IMR-90 (cell line): Measurements from ENCODE around the gene KIF3A. TPM values are rescaled to one million over a fixed set of nuclear protein-coding genes. Genes with fewer than 3 reads are reported as not detected.

Source experiments
- ATAC-seq: fragments of 200-7000 bp; cut with Tn5 transposase; 2 replicates; pipeline ENCODE4 v1.9.1; 2020; ENCODE audit warnings: low read depth, mild to moderate bottlenecking, moderate library complexity
- BruUV-seq: library from RNA; stranded (reverse); fragments of 400-500 nt; replicated peaks from 2 replicates; lab custom pipeline; 2021; lab: Mats Ljungman, UMichigan
- CTCF ChIA-PET: fragments of 300-600 bp; formaldehyde crosslinking; extraction: SDS; loops from one replicate; lab custom pipeline; 2021; ENCODE audit warnings: antibody characterized with exemption; lab: Yijun Ruan, JAX
- POLR2A ChIA-PET: fragments of 300-600 bp; sonication (Branson Sonifier 250); formaldehyde crosslinking; loops from one replicate; lab custom pipeline; 2022; ENCODE audit warnings: antibody characterized with exemption; ENCODE audit not compliant: unreplicated experiment; lab: Charles Lee
- DNase-seq: peaks from one replicate; pipeline ENCODE4 v3.0.0; 2013
- H2AFZ ChIP-seq: replicated peaks from 2 replicates; pipeline ENCODE3; 2013; ENCODE audit warnings: low read length, mild to moderate bottlenecking; ENCODE audit not compliant: poor library complexity
- H2AK5ac ChIP-seq: 2 replicates; pipeline ENCODE4 v1.6.1; 2013; ENCODE audit warnings: low read depth, low read length, inconsistent platforms
- H2AK9ac ChIP-seq: replicated peaks from 2 replicates; pipeline ENCODE3; 2013; ENCODE audit warnings: mild to moderate bottlenecking, low read depth, low read length, moderate library complexity; ENCODE audit not compliant: poor library complexity
- H2BK120ac ChIP-seq: 2 replicates; pipeline ENCODE4 v1.6.1; 2013; ENCODE audit warnings: low read depth, low read length, inconsistent platforms
- H2BK15ac ChIP-seq: 3 replicates; pipeline ENCODE4 v1.6.1; 2013; ENCODE audit warnings: low read depth, low read length, inconsistent platforms
- H2BK20ac ChIP-seq: 2 replicates; pipeline ENCODE4 v1.6.1; 2013; ENCODE audit warnings: low read depth, mild to moderate bottlenecking, inconsistent platforms, low read length, moderate library complexity
- H2BK5ac ChIP-seq: 2 replicates; pipeline ENCODE4 v1.6.1; 2013; ENCODE audit warnings: mild to moderate bottlenecking, low read depth, low read length, inconsistent platforms; ENCODE audit not compliant: poor library complexity, severe bottlenecking
- H3K14ac ChIP-seq: replicated peaks from 2 replicates; pipeline ENCODE4 v1.6.1; 2013; ENCODE audit warnings: low read depth, low read length, inconsistent platforms
- H3K18ac ChIP-seq: 2 replicates; pipeline ENCODE4 v1.6.1; 2013; ENCODE audit warnings: low read depth, low read length, control low read depth
- H3K23ac ChIP-seq: 2 replicates; pipeline ENCODE4 v1.6.1; 2013; ENCODE audit warnings: low read depth, low read length, inconsistent platforms
- H3K27ac ChIP-seq: 2 replicates; pipeline ENCODE4 v1.5.1; 2013; ENCODE audit warnings: mild to moderate bottlenecking, control low read depth, low read length; ENCODE audit not compliant: insufficient read depth
- H3K27me3 ChIP-seq: 2 replicates; pipeline ENCODE4 v1.6.1; 2013; ENCODE audit warnings: low read length; ENCODE audit not compliant: control insufficient read depth, insufficient read depth
- H3K36me3 ChIP-seq: 2 replicates; pipeline ENCODE4 v1.6.1; 2013; ENCODE audit warnings: low read length, mixed read lengths; ENCODE audit not compliant: control insufficient read depth, insufficient read depth
- H3K4ac ChIP-seq: 2 replicates; pipeline ENCODE4 v1.6.1; 2013; ENCODE audit warnings: low read depth, low read length, inconsistent platforms
- H3K4me1 ChIP-seq: 2 replicates; pipeline ENCODE4 v1.6.1; 2013; ENCODE audit warnings: low read length, mixed read lengths; ENCODE audit not compliant: control insufficient read depth, insufficient read depth
- H3K4me2 ChIP-seq: 2 replicates; pipeline ENCODE4 v1.6.1; 2013; ENCODE audit warnings: low read depth, mild to moderate bottlenecking, control low read depth, low read length, moderate library complexity
- H3K4me3 ChIP-seq: 2 replicates; pipeline ENCODE4 v1.5.1; 2013; ENCODE audit warnings: low read depth, mild to moderate bottlenecking, control low read depth, low read length, moderate library complexity; ENCODE audit not compliant: insufficient read depth
- H3K56ac ChIP-seq: 2 replicates; pipeline ENCODE4 v1.6.1; 2013; ENCODE audit warnings: low read length, inconsistent platforms; ENCODE audit not compliant: insufficient read depth; ENCODE audit errors: extremely low read depth
- H3K79me1 ChIP-seq, 2 experiments: 2 replicates each; pipeline ENCODE4 v1.6.1; 2013; ENCODE audit warnings: low read length in 2 of 2, inconsistent platforms in 1 of 2, low read depth in 1 of 2
- H3K9ac ChIP-seq: 2 replicates; pipeline ENCODE4 v1.6.1; 2013; ENCODE audit warnings: low read depth, low read length, control low read depth
- H3K9me1 ChIP-seq: 2 replicates; pipeline ENCODE4 v1.6.1; 2013; ENCODE audit warnings: low read length, inconsistent platforms; ENCODE audit not compliant: insufficient read depth
- H3K9me3 ChIP-seq: 2 replicates; pipeline ENCODE4 v1.6.1; 2013; ENCODE audit warnings: low read length; ENCODE audit not compliant: control insufficient read depth, insufficient read depth
- H4K20me1 ChIP-seq: 2 replicates; pipeline ENCODE4 v1.6.1; 2013; ENCODE audit warnings: low read length, inconsistent platforms; ENCODE audit not compliant: insufficient read depth
- H4K5ac ChIP-seq: 2 replicates; pipeline ENCODE4 v1.6.1; 2013; ENCODE audit warnings: mild to moderate bottlenecking, low read depth, low read length, control low read depth
- H4K8ac ChIP-seq, 2 experiments: 2 replicates each; pipeline ENCODE4 v1.6.1; 2013; ENCODE audit warnings: low read depth in 2 of 2, low read length in 2 of 2, control low read depth in 1 of 2, inconsistent platforms in 1 of 2
- H4K91ac ChIP-seq: 2 replicates; pipeline ENCODE4 v1.6.1; 2013; ENCODE audit warnings: low read depth, low read length, inconsistent platforms; ENCODE audit not compliant: insufficient read depth
- BHLHE40 ChIP-seq: fragments of 150-350 bp; IDR thresholded peaks from 2 replicates; pipeline ENCODE4 v1.6.1; 2016; ENCODE audit warnings: mild to moderate bottlenecking, low read depth, low read length
- CEBPB ChIP-seq: IDR thresholded peaks from 2 replicates; pipeline ENCODE4 v1.6.1; 2012; ENCODE audit warnings: low read depth, low read length, improper control_type of control experiment
- MXI1 ChIP-seq: IDR thresholded peaks from 2 replicates; pipeline ENCODE4 v1.6.1; 2012; ENCODE audit warnings: low read depth, mild to moderate bottlenecking, low read length, moderate library complexity, borderline replicate concordance
- POLR2A ChIP-seq: IDR thresholded peaks from 2 replicates; pipeline ENCODE4 v1.6.1; 2012; ENCODE audit warnings: mild to moderate bottlenecking, low read depth, low read length
- RCOR1 ChIP-seq: IDR thresholded peaks from 2 replicates; pipeline ENCODE4 v1.6.1; 2012; ENCODE audit warnings: mild to moderate bottlenecking, low read length, improper control_type of control experiment; ENCODE audit not compliant: insufficient replicate concordance
- WGBS, 2 experiments: methylation state at CpG; one replicate each; pipeline versions ENCODE4 v1.1.5 to v1.1.7; 2013; ENCODE audit warnings: missing lambda C conversion rate in 2 of 2; ENCODE audit not compliant: insufficient read length in 1 of 2; ENCODE audit errors: extremely low coverage in 2 of 2; 5-methylcytosine and 5-hydroxymethylcytosine counted together
- dilution Hi-C: fragments of 300-500 bp; cut with HindIII; formaldehyde crosslinking; loops from one replicate; pipeline ENCODE4 v1.14.3; 2018; ENCODE audit warnings: low sequenced_read_pairs; ENCODE audit not compliant: unreplicated experiment
- in situ Hi-C: fragments of 300-500 bp; cut with MboI; formaldehyde crosslinking; loops from 3 replicates; pipeline ENCODE4 v1.14.3; 2019; ENCODE audit warnings: low sequenced_read_pairs, inconsistent platforms, mixed read lengths
- intact Hi-C: fragments of 100-400 bp; cut with micrococcal nuclease; formaldehyde crosslinking; loops from 2 replicates; pipeline ENCODE4 v1.10.0; 2022
- polyA plus RNA-seq, 3 experiments: library from polyadenylated mRNA; depleted of rRNA; stranded (reverse); fragments of >200 nt; gene quantifications; 2 replicates each; pipeline ENCODE4 v1.2.3, GENCODE V29; 2012; ENCODE audit warnings: low replicate concordance in 1 of 3
- total RNA-seq: library from RNA; depleted of rRNA; stranded (reverse); fragments of >200 nt; gene quantifications from 2 replicates; pipeline ENCODE4 v1.2.3, GENCODE V29; 2012
- TF ChIP-seq, protein P1 (sequence below): fragments of 150-350 bp; IDR thresholded peaks from 2 replicates; pipeline ENCODE4 v1.6.1; 2017; ENCODE audit warnings: mild to moderate bottlenecking, antibody characterized with exemption, low read length, low read depth
- TF ChIP-seq, protein P2 (sequence below): conservative IDR thresholded peaks from 2 replicates; pipeline ENCODE4 v1.5.1; 2012; ENCODE audit warnings: mild to moderate bottlenecking, low read depth, low read length, improper control_type of control experiment

KIF3A gene
- total and polyA plus RNA-seq, 2 of the 4 experiments (the other 2 are of a cell fraction), result 4.3 to 4.5 TPM

DNA sequence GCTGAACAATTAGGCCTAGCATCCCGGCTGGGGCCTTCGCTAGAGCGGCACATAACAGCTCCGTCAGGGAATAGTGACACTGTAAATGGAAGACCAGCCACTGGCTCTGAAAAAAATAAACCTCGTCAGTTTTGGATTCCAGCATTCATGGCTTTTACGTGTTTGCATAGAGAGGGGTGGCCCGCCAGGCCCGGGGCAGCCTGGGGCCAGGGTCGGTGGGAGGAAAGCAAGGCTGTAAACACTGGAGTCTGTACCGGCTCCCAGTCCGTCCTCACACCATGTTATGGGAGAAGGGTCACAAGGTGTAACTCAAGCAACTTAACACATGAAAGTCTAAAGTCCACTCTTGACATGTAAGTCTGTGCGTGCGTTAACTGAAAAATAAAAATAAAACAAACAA, 21.1 kb upstream of the KIF3A start:
- ATAC-seq (no peak), DNase-seq (no peak)
- Histone ChIP-seq H2BK15ac (no peak overlapping the region), H2BK5ac (no peak overlapping the region), H2AK5ac (no peak overlapping the region), H3K9ac (no peak overlapping the region), H4K8ac (no peak overlapping the region), H3K56ac (no peak overlapping the region), H3K27me3 (no peaks in the 10 kb centered on the region), H3K23ac (no peak overlapping the region), H2BK20ac (no peak overlapping the region), H4K91ac (no peak overlapping the region), H3K4me3 (no peak overlapping the region), H3K27ac (no peak overlapping the region), H4K20me1 (no peaks in the 10 kb centered on the region; the same call in 1 of the 2 replicates), H3K14ac (no peak overlapping the region), H3K9me1 (no peaks in the 10 kb centered on the region), H3K4me2 (no peak overlapping the region), H4K5ac (no peak overlapping the region), H3K79me1 (no peaks in the 10 kb centered on the region), H3K4me1 (no peaks in the 10 kb centered on the region), H3K4ac (no peak overlapping the region), H3K36me3 (peaks cover 39% of the 10 kb centered on the region), H2AFZ (no peak overlapping the region), H2BK120ac (no peak overlapping the region), H2AK9ac (no peak overlapping the region), H3K18ac (no peak overlapping the region), H3K9me3 (no peaks in the 10 kb centered on the region)
- TF ChIP-seq, protein P1, sequence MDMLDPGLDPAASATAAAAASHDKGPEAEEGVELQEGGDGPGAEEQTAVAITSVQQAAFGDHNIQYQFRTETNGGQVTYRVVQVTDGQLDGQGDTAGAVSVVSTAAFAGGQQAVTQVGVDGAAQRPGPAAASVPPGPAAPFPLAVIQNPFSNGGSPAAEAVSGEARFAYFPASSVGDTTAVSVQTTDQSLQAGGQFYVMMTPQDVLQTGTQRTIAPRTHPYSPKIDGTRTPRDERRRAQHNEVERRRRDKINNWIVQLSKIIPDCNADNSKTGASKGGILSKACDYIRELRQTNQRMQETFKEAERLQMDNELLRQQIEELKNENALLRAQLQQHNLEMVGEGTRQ, result no peak
- TF ChIP-seq BHLHE40 (no peak), POLR2A (no peak), CEBPB (no peak), MXI1 (no peak), RCOR1 (no peak)
- TF ChIP-seq, protein P2, sequence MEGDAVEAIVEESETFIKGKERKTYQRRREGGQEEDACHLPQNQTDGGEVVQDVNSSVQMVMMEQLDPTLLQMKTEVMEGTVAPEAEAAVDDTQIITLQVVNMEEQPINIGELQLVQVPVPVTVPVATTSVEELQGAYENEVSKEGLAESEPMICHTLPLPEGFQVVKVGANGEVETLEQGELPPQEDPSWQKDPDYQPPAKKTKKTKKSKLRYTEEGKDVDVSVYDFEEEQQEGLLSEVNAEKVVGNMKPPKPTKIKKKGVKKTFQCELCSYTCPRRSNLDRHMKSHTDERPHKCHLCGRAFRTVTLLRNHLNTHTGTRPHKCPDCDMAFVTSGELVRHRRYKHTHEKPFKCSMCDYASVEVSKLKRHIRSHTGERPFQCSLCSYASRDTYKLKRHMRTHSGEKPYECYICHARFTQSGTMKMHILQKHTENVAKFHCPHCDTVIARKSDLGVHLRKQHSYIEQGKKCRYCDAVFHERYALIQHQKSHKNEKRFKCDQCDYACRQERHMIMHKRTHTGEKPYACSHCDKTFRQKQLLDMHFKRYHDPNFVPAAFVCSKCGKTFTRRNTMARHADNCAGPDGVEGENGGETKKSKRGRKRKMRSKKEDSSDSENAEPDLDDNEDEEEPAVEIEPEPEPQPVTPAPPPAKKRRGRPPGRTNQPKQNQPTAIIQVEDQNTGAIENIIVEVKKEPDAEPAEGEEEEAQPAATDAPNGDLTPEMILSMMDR, result no peak
- ChIA-PET POLR2A (no interaction called here), CTCF (no interaction called here)
- intact Hi-C loops (loop anchor here (5.0 kb wide), 1 partner anchor 104 kb away; no protein-coding TSS in a partner anchor), dilution Hi-C loops (no loop called here), in situ Hi-C loops (no loop called here)
- WGBS, 2 experiments, result 100% methylated on average over 3 of the region's 13 CpGs; no CpG with 5 or more reads in 1 of the 2 experiments
- BruUV-seq, result no TSS peak
